H1 (cell line): ENCODE measurements around the gene ARHGEF16. TPM values are rescaled to one million over a fixed set of nuclear protein-coding genes. Genes with fewer than 3 reads are reported as not detected.

Experiments used
- CHD7 ChIP-seq: fragments of 300-600 bp; sonication (generic); IDR thresholded peaks from 2 replicates; pipeline ENCODE4 v1.7.1; 2012; ENCODE audit warnings: low read length, moderate library complexity, mild to moderate bottlenecking, inconsistent platforms; ENCODE audit not compliant: insufficient replicate concordance
- EGR1 ChIP-seq: IDR thresholded peaks from 2 replicates; pipeline ENCODE4 v1.6.1; 2011; ENCODE audit warnings: low read depth, low read length, borderline replicate concordance
- EZH2 ChIP-seq: fragments of 200-600 bp; sonication (generic); IDR thresholded peaks from 2 replicates; pipeline ENCODE4 v1.7.1; 2012; ENCODE audit warnings: low read depth, mild to moderate bottlenecking, moderate library complexity, low read length, inconsistent platforms; ENCODE audit not compliant: severe bottlenecking
- FOSL1 ChIP-seq: IDR thresholded peaks from 2 replicates; pipeline ENCODE4 v1.6.1; 2011; ENCODE audit warnings: mild to moderate bottlenecking, low read depth, low read length, moderate library complexity; ENCODE audit not compliant: insufficient read depth
- PHF8 ChIP-seq: fragments of 200-600 bp; sonication (generic); conservative IDR thresholded peaks from 2 replicates; pipeline ENCODE4 v1.7.1; 2012; ENCODE audit warnings: low read depth, mild to moderate bottlenecking, inconsistent platforms, low read length, moderate library complexity
- RAD21 ChIP-seq, 2 experiments: IDR thresholded peaks in 1 of 2; conservative IDR thresholded peaks in 1 of 2; 2 replicates each; pipeline ENCODE4 v1.6.1; 2011; ENCODE audit warnings: low read depth in 2 of 2, low read length in 2 of 2, improper control_type of control experiment in 1 of 2, inconsistent platforms in 1 of 2, mild to moderate bottlenecking in 1 of 2, moderate library complexity in 1 of 2
- SP4 ChIP-seq: IDR thresholded peaks from 2 replicates; pipeline ENCODE4 v1.6.1; 2012; ENCODE audit warnings: low read length, inconsistent platforms
- SRF ChIP-seq: IDR thresholded peaks from 2 replicates; pipeline ENCODE4 v1.6.1; 2011; ENCODE audit warnings: mild to moderate bottlenecking, low read depth, low read length, moderate library complexity
- polyA plus RNA-seq, 7 experiments: library from polyadenylated mRNA; depleted of rRNA in 3 of 7; stranded (reverse) in 5 of 7; unstranded in 2 of 7; fragments of >200 nt in 5 of 7; fragments of 200-250 nt in 2 of 7; gene quantifications; 1 replicate in 5 of 7; 2 replicates in 1 of 7; 4 replicates in 1 of 7; pipeline versions ENCODE4 v1.2.1 to v1.2.3, GENCODE V29; 2011 to 2013; ENCODE audit warnings: missing spikeins in 2 of 7, mixed read lengths in 2 of 7
- total RNA-seq: library from RNA; stranded (reverse); fragmentation: NEBNext Ultra II Directional; extraction: Animal tissue kit (Norgen Biotek cat#: 25700); gene quantifications from 2 replicates; pipeline ENCODE4 v1.2.1, GENCODE V29; 2021

The ARHGEF16 gene
- total and polyA plus RNA-seq, 2 of the 8 experiments (the other 6 are each of a cell fraction or from before 2014, with no cell fraction given): 18.3 to 20.7 TPM

GRCh38 chr1:3463891-3464648, 9.6 kb downstream of the ARHGEF16 start (continued):
- TF ChIP-seq CHD7 (no peak), PHF8 (no peak), SRF (no peak), RAD21 (IDR thresholded peaks at IDR 0.05 in 1 of 2, conservative IDR thresholded peaks at IDR 0.05 in 1 of 2; ENCODE audit: low read depth in 2 of 2, low read length in 2 of 2) (no peak), EGR1 (no peak), EZH2 (no peak), SP4 (no peak), FOSL1 (no peak)
